Gastroesophageal sphincter (tissue), 3 donors: ENCODE measurements around the gene STAT5A.

Experiments used
- CTCF ChIP-seq, 4 experiments: fragments of 200-600 bp in 2 of 4; fragments of 450-650 bp in 2 of 4; sonication (generic) in 1 of 4; IDR thresholded peaks; one replicate each; pipeline ENCODE4 v1.5.1; 2017 to 2019; ENCODE audit warnings: antibody characterized with exemption in 4 of 4, mild to moderate bottlenecking in 2 of 4, moderate library complexity in 2 of 4
- EP300 ChIP-seq: sonication (generic); formaldehyde crosslinking; IDR thresholded peaks from one replicate; pipeline ENCODE4 v1.6.1; 2017; ENCODE audit warnings: antibody characterized with exemption, mild to moderate bottlenecking
- POLR2AphosphoS5 ChIP-seq: sonication (generic); formaldehyde crosslinking; IDR thresholded peaks from one replicate; pipeline ENCODE4 v1.6.1; 2017; ENCODE audit warnings: antibody characterized with exemption

GRCh38 chr17:42307362-42307927 lies 19.1 kb downstream of the STAT5A start:
- TF ChIP-seq CTCF (IDR thresholded peaks at IDR 0.05) (no peak), POLR2AphosphoS5 (no peak), EP300 (no peak)
